B cell (primary cell): ENCODE results near the gene CNTNAP2.

Experiments used
- EZH2 ChIP-seq: IDR thresholded peaks from 2 replicates; pipeline ENCODE4 v1.6.1; 2012; ENCODE audit warnings: borderline replicate concordance, low read depth, mild to moderate bottlenecking, moderate library complexity, low read length; ENCODE audit not compliant: insufficient read depth, poor library complexity, severe bottlenecking
- TF ChIP-seq, protein P1 (sequence below): fragments of 200-600 bp; IDR thresholded peaks from one replicate; pipeline ENCODE4 v1.8.0; 2022; ENCODE audit warnings: antibody characterized with exemption, mild to moderate bottlenecking

DNA sequence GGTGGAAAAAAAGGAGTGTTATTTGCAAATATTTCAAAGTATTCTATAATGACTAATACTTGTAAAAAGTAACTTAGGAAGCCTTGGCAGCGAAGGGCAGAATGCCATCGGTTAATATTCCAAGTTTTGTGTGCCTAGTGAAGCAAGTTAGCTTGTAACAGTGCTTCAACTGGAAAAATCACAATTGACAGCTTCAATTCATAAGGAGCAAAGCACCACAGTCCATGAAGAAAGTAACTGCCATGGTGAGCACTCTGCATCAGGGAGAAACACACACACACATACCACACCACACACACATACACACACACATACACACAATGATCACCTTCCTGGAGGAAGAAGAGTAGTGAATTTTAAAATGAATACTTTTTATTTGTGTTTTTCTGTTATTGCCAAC lies 298.3 kb downstream of the CNTNAP2 start:
- TF ChIP-seq EZH2, result no peak
- TF ChIP-seq, protein P1, sequence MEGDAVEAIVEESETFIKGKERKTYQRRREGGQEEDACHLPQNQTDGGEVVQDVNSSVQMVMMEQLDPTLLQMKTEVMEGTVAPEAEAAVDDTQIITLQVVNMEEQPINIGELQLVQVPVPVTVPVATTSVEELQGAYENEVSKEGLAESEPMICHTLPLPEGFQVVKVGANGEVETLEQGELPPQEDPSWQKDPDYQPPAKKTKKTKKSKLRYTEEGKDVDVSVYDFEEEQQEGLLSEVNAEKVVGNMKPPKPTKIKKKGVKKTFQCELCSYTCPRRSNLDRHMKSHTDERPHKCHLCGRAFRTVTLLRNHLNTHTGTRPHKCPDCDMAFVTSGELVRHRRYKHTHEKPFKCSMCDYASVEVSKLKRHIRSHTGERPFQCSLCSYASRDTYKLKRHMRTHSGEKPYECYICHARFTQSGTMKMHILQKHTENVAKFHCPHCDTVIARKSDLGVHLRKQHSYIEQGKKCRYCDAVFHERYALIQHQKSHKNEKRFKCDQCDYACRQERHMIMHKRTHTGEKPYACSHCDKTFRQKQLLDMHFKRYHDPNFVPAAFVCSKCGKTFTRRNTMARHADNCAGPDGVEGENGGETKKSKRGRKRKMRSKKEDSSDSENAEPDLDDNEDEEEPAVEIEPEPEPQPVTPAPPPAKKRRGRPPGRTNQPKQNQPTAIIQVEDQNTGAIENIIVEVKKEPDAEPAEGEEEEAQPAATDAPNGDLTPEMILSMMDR, result no peak
